ENCODE results near the gene PTCHD4. TPM values are rescaled to one million over a fixed set of nuclear protein-coding genes. Genes with fewer than 3 reads are reported as not detected.

Gene PTCHD4
- total RNA-seq, 1 experiment from 2014 or later = 0.96 TPM

- H4K91ac ChIP-seq (ENCODE audit: insufficient read length, low read depth, low read length) = no peak overlapping the region
- no peak overlapping the region for H3K27ac Mint-ChIP-seq
- H3K9ac ChIP-seq (ENCODE audit: extremely low read depth, insufficient read length, low read length) = no peak overlapping the region
- no peak overlapping the region for H3K4me2 ChIP-seq (ENCODE audit: insufficient read depth, insufficient read length, low read length)
- H3K36me3 Mint-ChIP-seq (ENCODE audit: insufficient read depth in 1 of 3, low read depth in 3 of 3) = no peaks in the 10 kb centered on the region
- H3K9me3 ChIP-seq (ENCODE audit: control insufficient read depth, low read depth, low read length) = no peaks in the 10 kb centered on the region
- H2BK12ac ChIP-seq (ENCODE audit: insufficient read length, low read depth, low read length) = no peak overlapping the region
- no peak for DNase-seq
- H3K23me2 ChIP-seq (ENCODE audit: insufficient read length, low read depth, low read length, poor library complexity, severe bottlenecking) = peaks cover 7% of the 10 kb centered on the region
- H3K56ac ChIP-seq (ENCODE audit: insufficient read length, low read depth, low read length) = no peak overlapping the region
- H3K23ac ChIP-seq (ENCODE audit: insufficient read length, low read depth, low read length) = no peak overlapping the region
- H4K8ac ChIP-seq (replicated peaks; ENCODE audit: insufficient read length, low read depth, low read length) = no peak overlapping the region
- H2AFZ ChIP-seq (ENCODE audit: low read length) = no peak overlapping the region
- peaks cover 8 to 15% of the 10 kb centered on the region in 2 experiments for H3K4me1 Mint-ChIP-seq
- H3K27me3 ChIP-seq (ENCODE audit: insufficient read depth, low read length) = peaks cover 14% of the 10 kb centered on the region; the same call in 1 of the 2 replicates
- H4K5ac ChIP-seq (ENCODE audit: insufficient read length, low read depth, low read length) = no peak overlapping the region
- H3K27me3 Mint-ChIP-seq (ENCODE audit: low read depth) = peaks cover 58% of the 10 kb centered on the region
- H3T11ph ChIP-seq (ENCODE audit: low read length) = no peak overlapping the region
- no peak overlapping the region for H3K4me3 Mint-ChIP-seq
- H4K20me1 ChIP-seq (ENCODE audit: control insufficient read depth, insufficient read depth, insufficient read length) = no peaks in the 10 kb centered on the region
- no peak overlapping the region for H2BK15ac ChIP-seq (ENCODE audit: low read depth, low read length)
- H3K14ac ChIP-seq (ENCODE audit: insufficient read depth, low read length) = no peak overlapping the region
- no peak for TF ChIP-seq CTCF (conservative IDR thresholded peaks at IDR 0.05)
- H2AK5ac ChIP-seq (ENCODE audit: insufficient read length, low read length) = no peak overlapping the region
- no peak overlapping the region for H2BK120ac ChIP-seq (ENCODE audit: low read depth, low read length, poor library complexity, severe bottlenecking)
- H3K79me1 ChIP-seq (ENCODE audit: insufficient read depth, low read depth, low read length, poor library complexity, severe bottlenecking) = no peaks in the 10 kb centered on the region
- no CpG with 5 or more reads among the region's 3 CpGs for WGBS (ENCODE audit: extremely low coverage, insufficient read length, low lambda C conversion rate)
- no peak overlapping the region for H2BK20ac ChIP-seq (ENCODE audit: low read depth, low read length, poor library complexity, severe bottlenecking)
- no peaks in the 10 kb centered on the region for H3K79me2 ChIP-seq (ENCODE audit: insufficient read depth, low read length)
- H3K27ac ChIP-seq (ENCODE audit: insufficient read length, low read depth, low read length) = no peak overlapping the region
- H3K18ac ChIP-seq (ENCODE audit: insufficient read length, low read depth, low read length) = no peak overlapping the region
- no peaks in the 10 kb centered on the region for H3K4me1 ChIP-seq (ENCODE audit: insufficient read depth, low read length)
- H2BK5ac ChIP-seq (ENCODE audit: insufficient read length, low read length) = no peak overlapping the region
- no peak overlapping the region for H3K4ac ChIP-seq (ENCODE audit: low read depth, low read length)
- H3K9me3 Mint-ChIP-seq = no peaks in the 10 kb centered on the region
These were observed 43.8 kb downstream of the PTCHD4 start for GRCh38 chr6:48067148-48067712.
